HL-60 (cell line): ENCODE results near the gene ZSWIM4.

Experiments used
- POLR2AphosphoS5 ChIP-seq: IDR thresholded peaks from 2 replicates; pipeline ENCODE4 v1.6.1; 2012; ENCODE audit warnings: low read depth
- TF ChIP-seq, protein P1 (sequence below): IDR thresholded peaks from one replicate; pipeline ENCODE4 v1.5.1; 2011; ENCODE audit warnings: low read length, control low read depth, inconsistent platforms; ENCODE audit not compliant: insufficient read depth

DNA sequence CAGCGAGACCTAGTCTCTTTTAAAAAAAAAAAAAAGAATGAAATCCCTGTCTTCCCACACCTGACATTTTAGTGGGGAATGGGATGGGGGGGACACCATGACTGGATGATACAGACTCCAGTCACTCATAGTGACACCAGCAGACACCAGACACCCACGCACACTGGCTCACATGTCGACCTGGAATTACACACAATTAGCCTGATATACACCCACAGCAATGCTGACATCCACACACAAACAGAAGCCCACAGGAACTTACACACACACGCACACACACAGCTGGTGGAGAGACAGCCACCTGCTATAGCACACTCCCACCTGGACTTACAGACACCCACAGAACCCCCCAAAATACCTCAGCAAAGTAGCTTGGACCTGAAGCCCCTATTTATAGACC lies 73.4 kb downstream of the ZSWIM4 start:
- no peak for TF ChIP-seq POLR2AphosphoS5
- TF ChIP-seq, protein P1, sequence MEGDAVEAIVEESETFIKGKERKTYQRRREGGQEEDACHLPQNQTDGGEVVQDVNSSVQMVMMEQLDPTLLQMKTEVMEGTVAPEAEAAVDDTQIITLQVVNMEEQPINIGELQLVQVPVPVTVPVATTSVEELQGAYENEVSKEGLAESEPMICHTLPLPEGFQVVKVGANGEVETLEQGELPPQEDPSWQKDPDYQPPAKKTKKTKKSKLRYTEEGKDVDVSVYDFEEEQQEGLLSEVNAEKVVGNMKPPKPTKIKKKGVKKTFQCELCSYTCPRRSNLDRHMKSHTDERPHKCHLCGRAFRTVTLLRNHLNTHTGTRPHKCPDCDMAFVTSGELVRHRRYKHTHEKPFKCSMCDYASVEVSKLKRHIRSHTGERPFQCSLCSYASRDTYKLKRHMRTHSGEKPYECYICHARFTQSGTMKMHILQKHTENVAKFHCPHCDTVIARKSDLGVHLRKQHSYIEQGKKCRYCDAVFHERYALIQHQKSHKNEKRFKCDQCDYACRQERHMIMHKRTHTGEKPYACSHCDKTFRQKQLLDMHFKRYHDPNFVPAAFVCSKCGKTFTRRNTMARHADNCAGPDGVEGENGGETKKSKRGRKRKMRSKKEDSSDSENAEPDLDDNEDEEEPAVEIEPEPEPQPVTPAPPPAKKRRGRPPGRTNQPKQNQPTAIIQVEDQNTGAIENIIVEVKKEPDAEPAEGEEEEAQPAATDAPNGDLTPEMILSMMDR = no peak
